ENCODE results near the gene TLK1. TPM values are rescaled to one million over a fixed set of nuclear protein-coding genes. Genes with fewer than 3 reads are reported as not detected.

Gene TLK1
- total RNA-seq, 2 donors from 2014 or later, result 69.5 to 82.8 TPM

GRCh38 chr2:171056307-171056706, 104.4 kb downstream of the TLK1 start:
- H3K36me3 ChIP-seq, result no peaks in the 10 kb centered on the region
- no peak overlapping the region for H3K9ac ChIP-seq (ENCODE audit: low read depth in 2 of 2, low read length in 2 of 2)
- intact Hi-C loops (cut with DNase I), result no loop called here
- no peaks in the 10 kb centered on the region for H3K4me1 ChIP-seq
- no peak overlapping the region for H3K4me3 ChIP-seq
- DNase-seq, result no peak
- no peak overlapping the region for H3K27ac ChIP-seq
- H3K27me3 ChIP-seq, result no peaks in the 10 kb centered on the region
- no peak for TF ChIP-seq CTCF (IDR thresholded peaks at IDR 0.05)
- no peaks in the 10 kb centered on the region for H3K9me3 ChIP-seq

- H3K27ac ChIP-seq, result no peak overlapping the region
- intact Hi-C loops (cut with DNase I), result no loop called here
- no peaks in the 10 kb centered on the region for H3K4me1 ChIP-seq
- no peak for DNase-seq
- TF ChIP-seq CTCF (IDR thresholded peaks at IDR 0.05), result no peak
- no peaks in the 10 kb centered on the region for H3K9me3 ChIP-seq
- H3K9ac ChIP-seq (ENCODE audit: low read depth in 2 of 2, low read length in 2 of 2), result no peak overlapping the region
- no peaks in the 10 kb centered on the region for H3K36me3 ChIP-seq
- H3K27me3 ChIP-seq, result no peaks in the 10 kb centered on the region
- H3K4me3 ChIP-seq, result no peak overlapping the region
Observed at GRCh38 chr2:171049691-171050090, 111.0 kb downstream of the TLK1 start.

- Histone ChIP-seq H3K27ac (no peak overlapping the region), H3K9me3 (no peaks in the 10 kb centered on the region), H3K4me3 (no peak overlapping the region), H3K9ac (ENCODE audit: low read depth in 2 of 2, low read length in 2 of 2) (no peak overlapping the region), H3K27me3 (no peaks in the 10 kb centered on the region), H3K4me1 (no peaks in the 10 kb centered on the region), H3K36me3 (no peaks in the 10 kb centered on the region)
- no peak for DNase-seq
- intact Hi-C loops (cut with DNase I), result no loop called here
- no peak for TF ChIP-seq CTCF (IDR thresholded peaks at IDR 0.05)
Observed at GRCh38 chr2:171046048-171046560, 114.6 kb downstream of the TLK1 start.

GRCh38 chr2:171044416-171044815, 116.3 kb downstream of the TLK1 start:
- no peaks in the 10 kb centered on the region for H3K9me3 ChIP-seq
- H3K4me3 ChIP-seq, result no peak overlapping the region
- H3K27ac ChIP-seq, result no peak overlapping the region
- H3K9ac ChIP-seq (ENCODE audit: low read depth in 2 of 2, low read length in 2 of 2), result no peak overlapping the region
- no peak for TF ChIP-seq CTCF (IDR thresholded peaks at IDR 0.05)
- no peaks in the 10 kb centered on the region for H3K27me3 ChIP-seq
- intact Hi-C loops (cut with DNase I), result no loop called here
- no peaks in the 10 kb centered on the region for H3K4me1 ChIP-seq
- no peak for DNase-seq
- H3K36me3 ChIP-seq, result no peaks in the 10 kb centered on the region

GRCh38 chr2:171042253-171042969, 118.3 kb downstream of the TLK1 start:
- H3K27me3 ChIP-seq, result no peaks in the 10 kb centered on the region
- H3K36me3 ChIP-seq, result no peaks in the 10 kb centered on the region
- H3K9ac ChIP-seq (ENCODE audit: low read depth in 2 of 2, low read length in 2 of 2), result no peak overlapping the region
- intact Hi-C loops (cut with DNase I), result no loop called here
- no peak overlapping the region for H3K4me3 ChIP-seq
- no peak overlapping the region for H3K27ac ChIP-seq
- no peak for TF ChIP-seq CTCF (IDR thresholded peaks at IDR 0.05)
- H3K4me1 ChIP-seq, result no peaks in the 10 kb centered on the region
- no peak for DNase-seq
- no peaks in the 10 kb centered on the region for H3K9me3 ChIP-seq
